ENCODE results near the gene USPL1.
A peak's percentile ranks its signal among the peaks of the same experiment; 100 is the strongest.
"Not testable (repeated sequence)": the region's sequence is repeated elsewhere in the genome, so short reads cannot be mapped to it uniquely, and the experiment has no call there.

The USPL1 gene

DNA sequence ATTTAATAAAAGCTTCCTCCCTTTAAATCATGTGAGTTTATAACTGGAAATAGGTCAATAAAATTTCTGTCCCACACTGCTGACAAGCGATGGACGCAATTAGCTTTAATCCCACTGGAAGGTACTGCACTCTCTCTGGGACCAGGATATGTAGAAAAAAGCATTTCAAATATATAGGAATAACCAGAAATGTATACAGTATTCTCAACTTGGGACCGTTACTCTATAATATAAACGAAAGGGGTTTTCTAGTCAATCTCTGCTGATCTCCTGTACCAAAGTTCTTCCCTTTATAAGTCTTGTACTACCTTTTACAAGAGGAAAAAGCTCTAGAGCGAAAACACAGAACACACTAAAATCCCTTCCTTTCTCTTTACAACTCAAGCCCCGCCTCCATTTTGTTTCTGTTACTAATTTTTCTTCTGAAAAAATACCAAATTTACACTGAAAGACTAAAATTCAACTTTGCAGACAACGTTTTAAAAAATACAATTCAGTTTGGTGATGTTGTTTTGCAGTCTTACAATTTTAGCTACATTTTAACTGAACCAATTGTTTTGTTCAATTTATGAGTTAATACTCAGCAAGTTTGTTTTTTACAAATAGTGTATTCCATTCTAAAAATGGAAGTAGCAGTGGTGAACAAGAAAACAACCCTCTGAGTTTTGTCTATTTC, 1.7 kb upstream of the USPL1 start:
- DNase-seq, result peak; percentile 63

DNA sequence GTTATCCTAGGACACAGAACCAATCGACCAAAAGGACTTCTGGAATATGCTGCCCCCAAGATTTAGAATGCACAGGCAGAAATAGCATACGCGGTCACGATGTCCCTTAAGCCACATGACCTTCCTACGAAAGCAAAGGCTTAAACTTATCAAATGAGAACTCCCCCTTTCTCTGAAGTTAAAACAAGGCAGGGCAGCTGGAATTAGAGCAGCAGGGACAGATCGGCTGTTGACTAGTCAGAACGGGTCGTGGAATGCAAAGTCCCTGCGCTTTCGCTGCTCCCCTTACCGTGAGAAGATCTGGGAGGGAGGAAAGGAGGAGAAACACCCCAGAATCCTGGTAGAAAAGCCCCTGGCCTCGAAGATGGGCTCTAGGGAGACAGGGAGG, 799 bp upstream of the USPL1 start:
- DNase-seq, result no peak

DNA sequence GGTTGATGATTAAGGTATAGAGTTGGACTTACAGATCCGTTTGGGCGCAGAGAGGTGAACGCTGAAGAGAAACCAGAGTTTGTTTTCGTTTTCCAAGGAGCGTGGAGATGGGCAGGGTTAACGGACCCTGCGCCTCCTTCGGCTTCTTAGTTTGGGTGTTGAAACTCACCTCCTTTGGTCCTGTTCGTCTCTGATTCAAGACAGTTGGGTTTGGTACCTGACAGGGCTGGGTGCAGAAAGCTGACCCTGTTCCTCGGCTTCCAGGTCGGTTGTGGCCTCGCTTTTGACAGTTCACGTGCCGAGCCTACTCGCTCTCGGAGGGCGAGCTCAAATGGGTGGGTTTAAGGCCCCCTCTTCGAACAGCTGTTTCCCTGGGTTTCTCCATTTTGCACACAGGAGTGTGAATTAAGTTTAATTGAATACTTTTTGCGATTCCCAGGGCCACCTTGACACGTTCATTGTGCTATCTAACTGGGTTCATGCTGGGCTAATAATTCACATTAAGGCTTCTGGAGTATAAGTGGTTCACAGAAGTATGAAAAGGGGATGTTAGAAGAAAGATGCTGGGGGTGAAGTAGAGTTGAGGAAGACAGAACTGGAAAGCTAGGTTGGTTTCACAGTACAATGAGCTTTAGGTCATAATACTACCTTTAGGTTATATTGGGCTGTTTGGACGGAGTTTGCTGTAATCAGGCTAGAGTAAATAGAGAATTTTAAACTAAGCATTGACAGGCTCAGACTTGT, 638 bp downstream of the USPL1 start:
- DNase-seq, result no peak

DNA sequence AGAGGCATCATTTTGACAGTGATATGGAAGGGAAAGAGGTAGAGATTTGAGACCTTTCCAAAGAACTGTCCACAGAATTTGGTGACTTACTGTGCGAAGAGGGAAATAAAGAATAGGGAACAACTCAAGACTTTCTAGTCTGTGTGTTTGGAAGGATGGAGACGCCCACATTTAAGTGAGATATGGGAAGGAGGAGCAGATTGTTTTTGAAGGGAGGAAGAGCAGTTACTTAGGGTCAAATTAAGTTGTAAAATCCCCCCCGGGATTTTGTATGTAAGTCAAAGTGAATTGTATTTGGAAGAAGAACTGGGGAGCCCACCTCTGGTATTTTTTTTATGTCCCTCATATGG, 1.2 kb downstream of the USPL1 start:
- DNase-seq, result no peak

DNA sequence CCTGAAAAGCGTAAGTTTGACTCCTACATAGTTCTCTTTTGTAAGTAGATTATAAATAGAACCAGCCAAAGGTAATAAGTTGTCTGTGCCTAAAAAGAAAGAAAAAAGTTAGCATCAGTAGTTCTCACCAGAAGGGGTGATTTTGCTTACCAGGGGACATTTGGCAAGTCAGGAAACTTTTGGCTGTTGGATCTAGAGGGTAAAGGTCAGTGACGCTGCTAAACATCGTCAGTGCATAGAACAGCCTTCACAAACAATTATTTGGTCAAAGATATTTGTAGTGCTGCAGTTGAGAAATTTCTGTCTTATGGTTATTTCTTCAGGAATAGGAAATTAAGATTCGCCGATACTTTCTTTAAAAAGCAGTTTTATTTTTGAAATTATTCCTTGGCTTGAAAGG, 2.0 kb downstream of the USPL1 start:
- no peak for DNase-seq

DNA sequence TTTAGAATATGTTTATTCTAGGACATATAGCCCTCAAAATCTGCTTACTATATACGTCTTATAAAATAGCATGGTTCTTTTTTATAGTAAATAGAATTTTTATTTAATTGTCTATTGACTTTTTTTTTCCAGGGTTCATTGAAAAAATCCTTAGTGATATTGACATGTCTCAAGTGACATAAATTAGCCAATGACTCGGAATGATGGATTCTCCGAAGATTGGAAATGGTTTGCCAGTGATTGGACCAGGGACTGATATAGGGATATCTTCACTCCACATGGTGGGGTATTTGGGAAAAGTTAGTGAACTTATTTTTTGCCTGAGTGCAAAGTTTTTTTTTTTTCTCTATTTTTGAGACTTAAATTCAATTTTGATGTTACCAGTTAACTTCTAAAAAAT, 3.2 kb downstream of the USPL1 start:
- DNase-seq, result no peak

DNA sequence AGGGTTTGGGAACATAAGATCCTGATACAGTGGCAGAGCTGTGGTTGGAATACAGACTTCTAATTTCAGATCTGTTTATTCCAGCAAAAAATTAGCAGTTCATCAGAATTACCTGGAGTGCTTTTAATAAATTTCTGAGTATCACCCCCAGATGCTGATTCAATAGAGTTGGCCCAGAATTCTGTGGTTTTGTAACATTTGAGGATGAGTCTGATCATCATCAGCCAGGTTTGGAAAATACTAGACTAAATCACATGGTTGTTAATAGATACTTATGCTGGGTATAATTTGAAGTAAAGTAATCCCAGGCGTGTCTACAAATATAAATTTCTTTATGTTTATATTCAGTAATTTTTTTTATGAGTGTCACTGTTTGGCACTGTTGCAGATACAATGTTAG, 4.8 kb downstream of the USPL1 start:
- no peak for DNase-seq

DNA sequence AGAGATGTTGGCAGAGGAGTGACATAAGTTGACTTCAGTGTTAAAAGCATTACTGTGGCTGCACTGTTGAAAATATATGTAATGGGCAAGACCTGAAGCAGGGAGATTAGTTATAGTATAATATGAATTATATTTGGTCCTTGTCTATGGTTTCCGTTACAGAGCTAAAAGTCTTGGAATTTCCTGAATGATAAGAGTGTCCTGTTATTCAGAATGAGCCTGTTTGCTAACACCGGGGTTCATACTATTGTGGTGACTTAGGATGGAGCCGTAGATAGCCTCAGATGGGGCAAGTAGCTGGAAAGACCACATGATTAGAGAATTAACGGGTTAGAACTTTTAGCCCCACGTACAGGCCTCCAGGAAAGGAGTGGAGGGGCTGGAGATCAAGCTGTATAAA, 5.7 kb downstream of the USPL1 start:
- DNase-seq, result no peak

DNA sequence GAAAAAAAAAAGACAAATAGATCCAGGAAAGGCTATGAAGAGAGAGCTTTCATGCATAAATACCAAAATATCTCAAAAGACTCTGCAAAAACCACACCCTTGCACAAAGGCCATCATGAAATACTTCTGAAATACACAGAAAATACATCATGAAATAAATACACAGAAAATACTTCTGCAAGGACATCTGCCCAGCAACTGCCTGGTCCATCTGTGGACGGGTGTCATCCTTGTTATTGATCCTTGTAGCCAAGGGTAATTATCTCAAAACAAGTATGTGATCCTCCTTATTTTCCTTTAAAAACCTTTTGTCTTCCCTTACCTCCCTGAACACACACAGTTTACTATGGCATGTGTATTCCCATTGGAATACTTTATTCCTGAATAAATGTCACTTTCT, 6.9 kb downstream of the USPL1 start:
- DNase-seq, result no peak

DNA sequence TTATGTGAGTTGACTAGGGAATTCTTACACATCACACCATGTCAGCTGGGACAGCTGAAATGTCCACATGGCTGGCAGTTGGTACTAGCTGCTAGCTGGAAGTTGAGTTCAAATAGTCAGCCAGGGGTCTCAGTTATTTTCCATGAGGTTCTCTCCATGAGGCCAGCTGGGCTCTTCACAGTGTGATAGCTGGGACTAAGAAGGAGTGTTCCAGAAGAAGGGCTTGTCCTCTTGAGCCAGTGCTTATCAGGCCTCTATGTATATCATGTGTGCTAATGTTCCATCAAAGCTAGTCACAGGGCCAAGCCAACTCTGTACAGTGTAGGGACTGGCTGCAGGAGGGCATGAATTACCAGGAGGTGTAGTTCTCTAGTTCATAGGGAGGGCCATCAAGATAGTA, 11.8 kb downstream of the USPL1 start:
- no peak for DNase-seq

DNA sequence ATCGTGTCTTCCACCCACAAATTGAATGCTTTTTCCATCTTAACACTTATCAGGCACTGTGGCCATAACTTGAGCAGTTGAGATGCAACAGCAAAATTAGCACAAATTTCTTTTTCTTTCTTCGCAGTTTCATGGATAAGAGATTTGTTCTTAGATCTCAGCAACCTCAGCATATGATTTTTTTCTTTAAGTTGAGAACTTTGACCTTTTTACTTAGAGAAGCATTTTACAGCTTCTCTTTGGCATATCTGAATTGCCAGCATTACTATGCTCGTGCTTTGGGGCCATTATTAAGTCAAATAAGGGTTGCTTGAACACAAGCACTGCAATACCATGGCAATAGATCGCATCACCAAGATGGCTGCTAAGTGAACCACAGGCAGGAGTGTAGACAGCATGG, 16.1 kb downstream of the USPL1 start:
- DNase-seq, result no peak

DNA sequence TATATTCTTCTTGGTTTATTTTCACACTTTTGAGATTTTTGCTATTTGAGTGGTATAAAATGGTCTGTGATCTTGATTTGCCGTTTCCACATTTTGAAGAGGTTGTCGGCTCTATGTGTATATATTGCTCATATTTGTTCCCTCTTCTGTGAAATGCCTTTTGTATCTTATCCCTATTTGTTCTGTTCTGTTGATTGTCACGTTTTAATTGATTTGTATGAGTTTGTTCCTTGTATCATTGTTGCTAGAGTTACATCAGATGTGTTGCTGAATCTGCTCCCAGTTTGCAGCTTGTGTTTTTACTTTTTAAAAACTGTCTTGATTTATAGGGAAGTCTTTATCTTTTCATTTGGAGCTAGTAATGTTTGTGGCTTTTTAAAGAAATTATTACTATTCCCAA, 17.1 kb downstream of the USPL1 start:
- DNase-seq, result no peak

DNA sequence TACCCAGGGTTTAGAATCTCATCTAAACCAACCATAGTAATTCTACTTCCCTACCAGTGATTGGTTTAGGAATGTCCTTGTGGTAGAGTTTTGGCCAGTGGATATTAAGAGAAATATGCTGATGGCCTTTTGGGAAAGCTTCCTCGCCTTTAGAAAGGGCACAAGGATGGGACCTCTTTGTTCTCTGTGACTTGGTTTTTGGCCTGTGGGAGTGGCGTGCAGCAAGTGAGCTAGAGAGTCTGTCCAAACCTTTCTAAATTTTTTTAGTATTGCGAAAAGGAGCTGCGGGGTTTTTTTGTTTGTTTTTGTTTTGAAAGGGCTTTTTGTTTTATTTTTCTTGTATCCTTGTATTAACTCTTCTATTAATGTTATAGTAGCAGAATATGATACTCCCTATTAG, 20.6 kb downstream of the USPL1 start:
- no peak for DNase-seq

DNA sequence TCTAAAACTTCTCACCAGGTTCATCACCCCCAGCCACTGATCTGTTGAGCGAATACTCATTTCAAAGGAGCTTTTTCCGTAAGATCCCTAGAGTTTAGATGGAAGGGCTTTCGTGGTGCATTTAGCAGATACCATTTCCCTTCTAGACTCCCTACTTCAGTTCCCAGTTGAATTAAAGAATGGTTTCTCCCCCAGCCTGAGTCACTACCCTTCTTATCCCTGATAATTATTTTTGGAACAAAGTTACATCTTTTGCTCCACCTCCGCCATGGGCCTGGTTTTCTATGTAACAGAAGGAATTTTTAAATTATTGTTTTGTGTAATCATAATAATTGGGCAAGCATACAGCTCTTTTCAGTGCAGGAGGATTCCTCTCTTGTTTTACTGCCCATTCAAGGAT, 22.0 kb downstream of the USPL1 start:
- DNase-seq, result no peak

DNA sequence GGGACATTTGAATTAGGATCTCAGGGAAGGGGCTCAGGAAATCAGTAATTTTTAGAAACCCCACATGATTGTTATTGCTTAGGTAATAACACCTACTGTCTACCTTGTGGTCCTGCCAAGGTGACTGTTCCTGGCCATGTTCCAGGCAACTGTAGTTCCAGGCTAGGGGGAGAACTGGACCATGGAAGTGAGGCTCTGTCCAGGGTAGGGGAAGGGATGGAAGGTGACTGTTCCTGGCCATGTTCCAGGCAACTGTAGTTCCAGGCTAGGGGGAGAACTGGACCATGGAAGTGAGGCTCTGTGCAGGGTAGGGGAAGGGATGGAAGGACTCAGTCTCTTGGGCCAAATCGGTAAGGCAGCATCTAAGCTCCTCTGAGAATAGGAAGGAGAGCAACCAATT, 23.5 kb downstream of the USPL1 start:
- DNase-seq, result not testable (repeated sequence)

DNA sequence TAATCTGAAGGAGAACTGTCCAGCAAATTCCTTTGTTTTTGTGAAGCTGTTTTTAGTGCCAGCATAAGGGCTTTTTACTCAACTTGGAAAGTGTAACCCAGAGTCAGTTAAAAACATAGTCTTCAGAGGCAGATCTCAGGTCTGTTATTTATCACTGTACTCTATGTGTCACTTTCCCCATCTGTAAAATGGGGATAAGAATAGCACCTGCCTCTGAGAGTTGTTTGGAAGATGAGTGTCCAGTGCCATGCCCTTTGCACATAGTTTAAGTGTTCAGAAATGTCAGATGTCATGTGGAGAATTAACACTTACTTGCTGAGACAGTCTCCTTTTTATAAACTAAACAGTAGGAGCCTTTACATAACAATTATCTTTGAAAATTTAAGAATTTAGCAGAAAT, 27.9 kb downstream of the USPL1 start:
- no peak for DNase-seq

DNA sequence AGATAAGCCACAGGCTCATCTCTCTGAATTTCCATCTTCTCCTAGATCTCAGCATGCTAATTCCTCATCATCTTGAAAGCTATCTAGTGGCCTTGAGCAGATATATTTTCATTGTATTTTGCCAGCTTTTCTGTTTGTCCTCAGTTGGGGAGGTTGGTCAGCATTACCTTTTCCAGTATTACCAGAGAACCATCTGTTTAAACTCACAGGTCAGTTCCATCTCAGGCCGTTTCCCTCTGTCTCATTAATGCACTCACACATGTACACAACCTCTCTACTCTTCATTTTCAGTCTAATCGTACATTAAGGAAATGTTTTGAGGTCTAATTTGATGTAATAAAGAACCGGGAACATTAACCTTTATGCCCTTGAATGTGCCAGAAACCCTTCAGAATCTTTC, 29.7 kb downstream of the USPL1 start:
- no peak for DNase-seq

DNA sequence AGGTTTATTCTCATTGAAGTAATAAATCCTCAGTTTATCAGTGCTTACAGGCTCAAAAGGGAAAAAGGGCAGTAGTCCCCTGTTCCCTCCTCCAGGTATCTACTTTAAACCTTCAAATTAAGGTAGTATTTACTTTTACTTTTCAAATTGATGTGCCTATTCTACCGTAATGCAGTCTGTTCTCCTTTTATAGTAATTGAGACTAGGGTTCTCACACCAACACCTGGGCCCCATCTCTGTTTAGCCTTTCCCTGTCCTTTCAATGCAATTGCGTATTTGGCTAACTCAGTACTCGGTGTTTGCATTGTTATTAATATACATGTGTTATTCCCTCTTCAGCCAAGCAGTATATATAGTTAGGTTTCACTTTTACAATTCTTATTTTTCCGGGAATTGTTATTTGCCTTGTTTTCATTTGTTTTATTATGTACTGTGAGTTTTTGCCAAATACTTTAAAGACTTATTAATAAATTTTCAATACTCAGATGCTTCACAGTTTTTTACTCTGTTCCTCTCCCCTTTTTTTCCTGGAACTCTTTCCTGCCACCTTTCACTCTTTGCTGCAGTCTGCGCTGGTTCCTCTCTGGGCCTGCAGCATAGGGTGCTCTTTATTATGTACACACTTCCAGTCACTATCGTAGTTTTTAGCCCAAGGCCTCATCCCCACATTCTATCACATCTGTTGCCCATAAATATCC, 30.3 kb downstream of the USPL1 start:
- DNase-seq, result no peak

DNA sequence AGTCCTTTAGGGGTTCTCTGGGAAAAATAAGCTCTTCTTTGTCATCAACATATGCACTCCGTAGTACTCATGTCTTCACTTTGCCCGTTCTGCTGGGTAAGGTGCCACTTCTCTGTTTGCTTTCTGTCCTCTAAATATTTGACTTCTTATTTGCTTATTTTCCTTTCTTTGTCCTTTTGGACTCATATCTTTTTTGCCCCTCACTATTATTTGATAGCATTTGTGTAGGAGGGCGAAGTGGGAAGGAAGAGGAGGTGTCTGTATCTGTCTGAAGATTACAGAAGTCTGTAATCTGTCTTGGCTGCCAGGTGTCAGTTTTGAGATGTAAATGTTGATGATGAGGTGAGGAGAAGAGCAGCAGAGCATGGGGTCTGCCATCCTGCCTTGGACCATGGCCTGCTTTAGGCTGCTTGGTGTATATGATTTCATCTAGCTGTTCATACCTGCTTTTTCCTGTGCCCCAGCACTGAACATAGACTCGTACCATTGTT, 30.8 kb downstream of the USPL1 start:
- DNase-seq, result no peak

DNA sequence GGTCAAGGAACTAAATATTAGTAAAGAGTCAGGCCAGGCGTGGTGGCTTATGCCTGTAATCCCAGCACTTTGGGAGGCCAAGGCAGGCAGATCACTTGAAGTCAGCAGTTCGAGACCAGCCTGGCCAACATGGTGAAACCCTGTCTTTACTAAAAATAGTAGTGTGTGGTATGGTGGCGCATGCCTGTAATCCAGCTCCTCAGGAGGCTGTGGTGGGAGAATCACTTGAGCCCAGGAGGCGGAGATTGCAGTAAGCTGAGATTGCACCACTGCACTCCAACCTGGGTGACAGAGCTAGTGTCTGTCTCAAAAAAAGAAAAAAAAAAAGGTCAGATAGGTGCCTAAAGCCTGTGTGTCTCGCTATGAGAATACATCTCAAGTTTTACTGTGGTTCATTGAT, 33.9 kb downstream of the USPL1 start:
- not testable (repeated sequence) for DNase-seq

DNA sequence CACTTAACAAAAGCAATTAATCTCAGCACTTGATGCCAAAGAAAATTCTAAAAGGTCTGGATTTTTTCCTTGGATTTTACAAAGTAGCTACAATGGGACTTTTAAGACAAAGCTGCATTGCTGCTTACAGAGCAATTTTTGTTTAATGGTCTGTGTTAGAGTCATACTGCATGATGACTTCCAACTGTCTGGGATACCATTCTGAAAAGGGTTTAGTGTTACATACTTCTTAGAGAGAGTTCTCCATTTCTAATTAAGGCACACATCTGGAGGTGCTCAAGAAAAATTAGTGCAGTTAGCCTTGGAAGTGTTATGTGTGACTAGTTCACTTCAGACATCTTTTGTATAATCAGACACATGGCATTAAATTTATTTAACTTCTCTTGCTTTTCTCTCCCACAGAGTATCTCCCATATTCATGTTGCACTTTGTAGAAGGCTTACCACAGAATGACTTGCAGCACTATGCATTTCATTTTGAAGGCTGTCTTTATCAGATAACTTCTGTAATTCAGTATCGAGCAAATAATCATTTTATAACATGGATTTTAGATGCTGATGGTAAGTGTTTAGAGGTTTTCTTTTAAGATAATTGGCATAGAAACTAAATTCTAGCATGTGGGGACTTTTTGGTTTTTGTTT, 35.1 kb downstream of the USPL1 start:
- no peak for DNase-seq

DNA sequence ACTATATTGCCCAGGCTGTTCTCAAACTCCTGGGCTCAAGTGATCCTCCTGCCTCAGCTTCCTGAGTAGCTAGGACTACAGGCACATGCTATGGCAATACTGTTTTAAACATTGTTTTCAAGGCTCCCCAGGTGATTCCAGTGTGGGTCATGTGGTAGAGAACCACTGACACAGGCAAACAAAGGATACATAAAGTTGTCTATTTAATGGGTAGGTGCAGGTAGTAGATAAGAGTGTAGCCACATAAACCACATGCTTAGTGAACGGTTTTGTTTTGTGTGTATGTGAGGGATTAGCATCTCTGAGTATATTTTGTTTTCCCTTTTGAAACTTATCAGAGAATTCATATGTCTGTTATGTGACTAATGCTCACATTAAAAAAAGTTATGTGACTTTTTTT, 36.7 kb downstream of the USPL1 start:
- no peak for DNase-seq

DNA sequence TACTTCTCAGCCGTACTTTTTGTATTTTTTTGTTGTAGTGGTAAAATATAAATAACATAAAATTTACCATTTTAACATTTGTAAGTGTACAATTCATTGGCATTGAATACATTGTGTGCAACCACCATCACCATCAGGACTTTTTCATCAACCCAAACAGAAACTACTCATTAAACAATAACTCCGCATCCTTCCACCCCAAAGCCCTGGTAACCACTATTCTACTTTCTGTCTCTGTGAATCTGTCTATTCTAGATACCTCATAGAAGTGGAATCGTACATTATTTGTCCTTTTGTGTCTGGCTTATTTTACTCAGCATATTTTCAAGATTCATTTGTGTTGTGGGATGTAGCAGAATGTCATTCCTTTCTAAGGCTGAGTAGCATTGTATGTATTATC, 38.5 kb downstream of the USPL1 start:
- no peak for DNase-seq
